HepG2 (cell line): Measurements from ENCODE around the gene P2RX5. TPM values are rescaled to one million over a fixed set of nuclear protein-coding genes. Genes with fewer than 3 reads are reported as not detected.

Experiments
- DBP ChIP-seq: sonication (generic); formaldehyde crosslinking; IDR thresholded peaks from 2 replicates; pipeline ENCODE4 v1.4.0; 2020; ENCODE audit warnings: missing genetic modification reagents; ENCODE audit errors: not compliant biosample characterization
- E2F1 ChIP-seq: sonication (generic); formaldehyde crosslinking; IDR thresholded peaks from 2 replicates; pipeline ENCODE4 v1.5.0; 2020; ENCODE audit warnings: missing genetic modification reagents
- ETV5 ChIP-seq: IDR thresholded peaks from 2 replicates; pipeline ENCODE4 v1.6.1; 2018; ENCODE audit warnings: missing biosample characterization, missing genetic modification reagents, inconsistent platforms, borderline replicate concordance
- IKZF4 ChIP-seq: sonication (generic); formaldehyde crosslinking; IDR thresholded peaks from 2 replicates; pipeline ENCODE4 v1.5.1; 2020; ENCODE audit warnings: borderline replicate concordance, mild to moderate bottlenecking, low read depth, missing genetic modification reagents; ENCODE audit errors: not compliant biosample characterization
- KDM3A ChIP-seq: IDR thresholded peaks from 2 replicates; pipeline ENCODE4 v1.6.1; 2018; ENCODE audit warnings: low read depth, missing compliant biosample characterization
- NCOR1 ChIP-seq: fragments of 200-600 bp; sonication (generic); IDR thresholded peaks from 2 replicates; pipeline ENCODE4 v1.7.0; 2017; ENCODE audit warnings: antibody characterized with exemption, low read length, borderline replicate concordance
- SIX4 ChIP-seq: sonication (generic); formaldehyde crosslinking; IDR thresholded peaks from 2 replicates; pipeline ENCODE4 v1.4.0; 2020; ENCODE audit warnings: missing genetic modification reagents
- SUZ12 ChIP-seq: fragments of 150-350 bp; IDR thresholded peaks from 2 replicates; pipeline ENCODE4 v1.6.1; 2014; ENCODE audit warnings: low read depth, low read length
- ZNF12 ChIP-seq: sonication (generic); formaldehyde crosslinking; IDR thresholded peaks from 2 replicates; pipeline ENCODE4 v1.5.0; 2020; ENCODE audit warnings: missing genetic modification reagents
- ZNF24 ChIP-seq: fragments of 450-650 bp; IDR thresholded peaks from 2 replicates; pipeline ENCODE4 v1.6.1; 2017; ENCODE audit warnings: antibody characterized with exemption, mild to moderate bottlenecking
- ZNF350 ChIP-seq: sonication (generic); formaldehyde crosslinking; IDR thresholded peaks from 2 replicates; pipeline ENCODE4 v1.4.0; 2020; ENCODE audit warnings: mild to moderate bottlenecking, low read depth, missing genetic modification reagents, borderline replicate concordance
- ZNF546 ChIP-seq: sonication (generic); formaldehyde crosslinking; conservative IDR thresholded peaks from 2 replicates; pipeline ENCODE4 v1.8.1; 2023; ENCODE audit warnings: mild to moderate bottlenecking, missing genetic modification reagents
- ZNF672 ChIP-seq: sonication (generic); formaldehyde crosslinking; IDR thresholded peaks from 2 replicates; pipeline ENCODE4 v1.8.1; 2022; ENCODE audit warnings: missing genetic modification reagents
- ZNF75D ChIP-seq: sonication (generic); formaldehyde crosslinking; IDR thresholded peaks from 2 replicates; pipeline ENCODE4 v1.8.1; 2023; ENCODE audit warnings: missing genetic modification reagents, mild to moderate bottlenecking, borderline replicate concordance
- polyA plus RNA-seq, 8 experiments: library from polyadenylated mRNA; depleted of rRNA in 3 of 8; stranded (reverse) in 7 of 8; unstranded in 1 of 8; fragments of >200 nt; fragmentation: Illumina TruSeq in 4 of 8; extraction: Trizol in 4 of 8; gene quantifications; 2 replicates each; pipeline versions ENCODE4 v1.2.1 to v1.2.3, GENCODE V29; 2011 to 2016; ENCODE audit warnings: low read depth in 4 of 8, missing spikeins in 1 of 8, mixed read lengths in 1 of 8; ENCODE audit not compliant: insufficient read depth in 1 of 8
- total RNA-seq, 5 experiments: library from RNA; depleted of rRNA; stranded (reverse); fragments of >200 nt; fragmentation: Illumina TruSeq; extraction: Trizol; gene quantifications; 2 replicates each; pipeline ENCODE4 v1.2.3, GENCODE V29; 2016; ENCODE audit warnings: low read depth in 1 of 5
- TF ChIP-seq, protein P1 (sequence below): sonication (generic); formaldehyde crosslinking; IDR thresholded peaks from 2 replicates; pipeline ENCODE4 v1.8.1; 2023; ENCODE audit warnings: missing genetic modification reagents, inconsistent platforms, borderline replicate concordance
- TF ChIP-seq, protein P2 (sequence below): sonication (generic); formaldehyde crosslinking; IDR thresholded peaks from 2 replicates; pipeline ENCODE4 v1.5.1; 2020; ENCODE audit warnings: mild to moderate bottlenecking, missing genetic modification reagents, borderline replicate concordance
- TF ChIP-seq, protein P3 (sequence below): sonication (generic); formaldehyde crosslinking; IDR thresholded peaks from 2 replicates; pipeline ENCODE4 v1.5.1; 2020; ENCODE audit warnings: mild to moderate bottlenecking, missing genetic modification reagents, moderate library complexity

The P2RX5 gene
- total and polyA plus RNA-seq, 2 of the 13 experiments (the other 11 are each of a cell fraction or from before 2014, with no cell fraction given) = 0.95 to 1.7 TPM

- TF ChIP-seq, protein P1, sequence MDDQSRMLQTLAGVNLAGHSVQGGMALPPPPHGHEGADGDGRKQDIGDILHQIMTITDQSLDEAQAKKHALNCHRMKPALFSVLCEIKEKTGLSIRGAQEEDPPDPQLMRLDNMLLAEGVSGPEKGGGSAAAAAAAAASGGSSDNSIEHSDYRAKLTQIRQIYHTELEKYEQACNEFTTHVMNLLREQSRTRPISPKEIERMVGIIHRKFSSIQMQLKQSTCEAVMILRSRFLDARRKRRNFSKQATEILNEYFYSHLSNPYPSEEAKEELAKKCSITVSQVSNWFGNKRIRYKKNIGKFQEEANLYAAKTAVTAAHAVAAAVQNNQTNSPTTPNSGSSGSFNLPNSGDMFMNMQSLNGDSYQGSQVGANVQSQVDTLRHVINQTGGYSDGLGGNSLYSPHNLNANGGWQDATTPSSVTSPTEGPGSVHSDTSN (CRISPR knock-in tag) = no peak
- TF ChIP-seq IKZF4 = no peak
- no peak for TF ChIP-seq ZNF672
- no peak for TF ChIP-seq ZNF24
- no peak; the same call in 1 of the 2 replicates for TF ChIP-seq ZNF350 (CRISPR knock-in tag)
- no peak for TF ChIP-seq SIX4 (CRISPR knock-in tag)
- no peak for TF ChIP-seq DBP (CRISPR knock-in tag)
- no peak for TF ChIP-seq KDM3A (CRISPR knock-in tag)
- 0 out of 2 replicates have a peak, but pooled peaks have one; percentile 13 for TF ChIP-seq ZNF75D (CRISPR knock-in tag)
- no peak for TF ChIP-seq ETV5
- TF ChIP-seq, protein P2, sequence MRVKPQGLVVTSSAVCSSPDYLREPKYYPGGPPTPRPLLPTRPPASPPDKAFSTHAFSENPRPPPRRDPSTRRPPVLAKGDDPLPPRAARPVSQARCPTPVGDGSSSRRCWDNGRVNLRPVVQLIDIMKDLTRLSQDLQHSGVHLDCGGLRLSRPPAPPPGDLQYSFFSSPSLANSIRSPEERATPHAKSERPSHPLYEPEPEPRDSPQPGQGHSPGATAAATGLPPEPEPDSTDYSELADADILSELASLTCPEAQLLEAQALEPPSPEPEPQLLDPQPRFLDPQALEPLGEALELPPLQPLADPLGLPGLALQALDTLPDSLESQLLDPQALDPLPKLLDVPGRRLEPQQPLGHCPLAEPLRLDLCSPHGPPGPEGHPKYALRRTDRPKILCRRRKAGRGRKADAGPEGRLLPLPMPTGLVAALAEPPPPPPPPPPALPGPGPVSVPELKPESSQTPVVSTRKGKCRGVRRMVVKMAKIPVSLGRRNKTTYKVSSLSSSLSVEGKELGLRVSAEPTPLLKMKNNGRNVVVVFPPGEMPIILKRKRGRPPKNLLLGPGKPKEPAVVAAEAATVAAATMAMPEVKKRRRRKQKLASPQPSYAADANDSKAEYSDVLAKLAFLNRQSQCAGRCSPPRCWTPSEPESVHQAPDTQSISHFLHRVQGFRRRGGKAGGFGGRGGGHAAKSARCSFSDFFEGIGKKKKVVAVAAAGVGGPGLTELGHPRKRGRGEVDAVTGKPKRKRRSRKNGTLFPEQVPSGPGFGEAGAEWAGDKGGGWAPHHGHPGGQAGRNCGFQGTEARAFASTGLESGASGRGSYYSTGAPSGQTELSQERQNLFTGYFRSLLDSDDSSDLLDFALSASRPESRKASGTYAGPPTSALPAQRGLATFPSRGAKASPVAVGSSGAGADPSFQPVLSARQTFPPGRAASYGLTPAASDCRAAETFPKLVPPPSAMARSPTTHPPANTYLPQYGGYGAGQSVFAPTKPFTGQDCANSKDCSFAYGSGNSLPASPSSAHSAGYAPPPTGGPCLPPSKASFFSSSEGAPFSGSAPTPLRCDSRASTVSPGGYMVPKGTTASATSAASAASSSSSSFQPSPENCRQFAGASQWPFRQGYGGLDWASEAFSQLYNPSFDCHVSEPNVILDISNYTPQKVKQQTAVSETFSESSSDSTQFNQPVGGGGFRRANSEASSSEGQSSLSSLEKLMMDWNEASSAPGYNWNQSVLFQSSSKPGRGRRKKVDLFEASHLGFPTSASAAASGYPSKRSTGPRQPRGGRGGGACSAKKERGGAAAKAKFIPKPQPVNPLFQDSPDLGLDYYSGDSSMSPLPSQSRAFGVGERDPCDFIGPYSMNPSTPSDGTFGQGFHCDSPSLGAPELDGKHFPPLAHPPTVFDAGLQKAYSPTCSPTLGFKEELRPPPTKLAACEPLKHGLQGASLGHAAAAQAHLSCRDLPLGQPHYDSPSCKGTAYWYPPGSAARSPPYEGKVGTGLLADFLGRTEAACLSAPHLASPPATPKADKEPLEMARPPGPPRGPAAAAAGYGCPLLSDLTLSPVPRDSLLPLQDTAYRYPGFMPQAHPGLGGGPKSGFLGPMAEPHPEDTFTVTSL = no peak
- TF ChIP-seq ZNF546 = no peak
- no peak for TF ChIP-seq SUZ12
- TF ChIP-seq, protein P3, sequence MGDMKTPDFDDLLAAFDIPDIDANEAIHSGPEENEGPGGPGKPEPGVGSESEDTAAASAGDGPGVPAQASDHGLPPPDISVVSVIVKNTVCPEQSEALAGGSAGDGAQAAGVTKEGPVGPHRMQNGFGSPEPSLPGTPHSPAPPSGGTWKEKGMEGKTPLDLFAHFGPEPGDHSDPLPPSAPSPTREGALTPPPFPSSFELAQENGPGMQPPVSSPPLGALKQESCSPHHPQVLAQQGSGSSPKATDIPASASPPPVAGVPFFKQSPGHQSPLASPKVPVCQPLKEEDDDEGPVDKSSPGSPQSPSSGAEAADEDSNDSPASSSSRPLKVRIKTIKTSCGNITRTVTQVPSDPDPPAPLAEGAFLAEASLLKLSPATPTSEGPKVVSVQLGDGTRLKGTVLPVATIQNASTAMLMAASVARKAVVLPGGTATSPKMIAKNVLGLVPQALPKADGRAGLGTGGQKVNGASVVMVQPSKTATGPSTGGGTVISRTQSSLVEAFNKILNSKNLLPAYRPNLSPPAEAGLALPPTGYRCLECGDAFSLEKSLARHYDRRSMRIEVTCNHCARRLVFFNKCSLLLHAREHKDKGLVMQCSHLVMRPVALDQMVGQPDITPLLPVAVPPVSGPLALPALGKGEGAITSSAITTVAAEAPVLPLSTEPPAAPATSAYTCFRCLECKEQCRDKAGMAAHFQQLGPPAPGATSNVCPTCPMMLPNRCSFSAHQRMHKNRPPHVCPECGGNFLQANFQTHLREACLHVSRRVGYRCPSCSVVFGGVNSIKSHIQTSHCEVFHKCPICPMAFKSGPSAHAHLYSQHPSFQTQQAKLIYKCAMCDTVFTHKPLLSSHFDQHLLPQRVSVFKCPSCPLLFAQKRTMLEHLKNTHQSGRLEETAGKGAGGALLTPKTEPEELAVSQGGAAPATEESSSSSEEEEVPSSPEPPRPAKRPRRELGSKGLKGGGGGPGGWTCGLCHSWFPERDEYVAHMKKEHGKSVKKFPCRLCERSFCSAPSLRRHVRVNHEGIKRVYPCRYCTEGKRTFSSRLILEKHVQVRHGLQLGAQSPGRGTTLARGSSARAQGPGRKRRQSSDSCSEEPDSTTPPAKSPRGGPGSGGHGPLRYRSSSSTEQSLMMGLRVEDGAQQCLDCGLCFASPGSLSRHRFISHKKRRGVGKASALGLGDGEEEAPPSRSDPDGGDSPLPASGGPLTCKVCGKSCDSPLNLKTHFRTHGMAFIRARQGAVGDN = peak; percentile 31
- no peak for TF ChIP-seq NCOR1
- TF ChIP-seq E2F1 (CRISPR knock-in tag) = 0 out of 2 replicates have a peak, but pooled peaks have one; percentile 16
- no peak for TF ChIP-seq ZNF12 (CRISPR knock-in tag)
Observed at GRCh38 chr17:3636908-3637373, 59.0 kb downstream of the P2RX5 start (continued).
